Measurements from ENCODE around the gene NCAM2. TPM values are rescaled to one million over a fixed set of nuclear protein-coding genes. Genes with fewer than 3 reads are reported as not detected.

NCAM2 gene
- total and polyA plus RNA-seq, 2 donors (not counting 3 experiments of a cell fraction or from before 2014, with no cell fraction given): 0.11 to 0.27 TPM

DNA sequence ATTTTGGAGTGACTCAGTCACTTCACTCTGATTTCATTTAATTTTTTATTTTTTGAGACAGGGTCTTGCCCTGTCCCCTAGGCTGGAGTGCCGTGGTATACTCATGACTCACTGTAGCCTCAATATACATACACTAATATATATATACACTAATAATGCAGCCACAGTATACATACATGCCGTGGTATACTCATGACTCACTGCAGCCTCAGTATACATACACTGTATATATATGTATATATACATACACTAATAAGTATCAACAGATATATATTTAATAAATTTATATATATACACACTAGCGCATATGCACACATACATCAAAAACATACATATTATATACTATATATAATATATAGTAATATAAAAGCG, 149.2 kb downstream of the NCAM2 start:
- Histone ChIP-seq H4K20me1 (replicated peaks; ENCODE audit: control insufficient read depth, extremely low read depth, insufficient read depth, low read length) (no peaks in the 10 kb centered on the region), H3K9me1 (replicated peaks; ENCODE audit: control insufficient read depth, extremely low read depth, insufficient read depth, low read length) (no peaks in the 10 kb centered on the region), H3K9ac (replicated peaks; ENCODE audit: extremely low read depth, insufficient read depth, low read length) (no peak overlapping the region), H3K4me2 (ENCODE audit: insufficient read depth, low read length) (no peak overlapping the region), H2AFZ (ENCODE audit: low read depth, low read length) (no peak overlapping the region), H3K27ac (ENCODE audit: insufficient read depth, low read depth, low read length) (no peak overlapping the region), H3K27me3 (ENCODE audit: control insufficient read depth in 2 of 2, insufficient read depth in 2 of 2, low read length in 2 of 2) (no peaks in the 10 kb centered on the region), H3K36me3 (ENCODE audit: control insufficient read depth in 2 of 2, extremely low read depth in 1 of 2, insufficient read depth in 2 of 2, low read length in 2 of 2) (no peaks in the 10 kb centered on the region), H3K9me3 (replicated peaks; ENCODE audit: control insufficient read depth, insufficient read depth, low read length) (no peaks in the 10 kb centered on the region), H3K4me3 (replicated peaks in 1 of 3; ENCODE audit: insufficient read depth in 1 of 3, low read depth in 1 of 3, low read length in 3 of 3) (no peak overlapping the region), H3K79me2 (ENCODE audit: control insufficient read depth, insufficient read depth, low read length) (no peaks in the 10 kb centered on the region), H3K4me1 (ENCODE audit: control insufficient read depth, extremely low read depth, insufficient read depth, low read length) (no peaks in the 10 kb centered on the region)
- no peak for FAIRE-seq
- dilution Hi-C loops (cut with MboI; ENCODE audit: extremely low pct_ligation_motif_present, low sequenced_read_pairs) (no loop called here), intact Hi-C loops (cut with micrococcal nuclease) (no loop called here)
- ChIA-PET POLR2A (no interaction called here), CTCF (no interaction called here)
- no peak for DNase-seq (ENCODE audit: low read depth, low spot score)
- no TSS peak for BruUV-seq (replicated peaks)
- TF ChIP-seq, protein P1, sequence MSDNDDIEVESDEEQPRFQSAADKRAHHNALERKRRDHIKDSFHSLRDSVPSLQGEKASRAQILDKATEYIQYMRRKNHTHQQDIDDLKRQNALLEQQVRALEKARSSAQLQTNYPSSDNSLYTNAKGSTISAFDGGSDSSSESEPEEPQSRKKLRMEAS (IDR thresholded peaks at IDR 0.05; ENCODE audit: insufficient read depth, insufficient read length): no peak

DNA sequence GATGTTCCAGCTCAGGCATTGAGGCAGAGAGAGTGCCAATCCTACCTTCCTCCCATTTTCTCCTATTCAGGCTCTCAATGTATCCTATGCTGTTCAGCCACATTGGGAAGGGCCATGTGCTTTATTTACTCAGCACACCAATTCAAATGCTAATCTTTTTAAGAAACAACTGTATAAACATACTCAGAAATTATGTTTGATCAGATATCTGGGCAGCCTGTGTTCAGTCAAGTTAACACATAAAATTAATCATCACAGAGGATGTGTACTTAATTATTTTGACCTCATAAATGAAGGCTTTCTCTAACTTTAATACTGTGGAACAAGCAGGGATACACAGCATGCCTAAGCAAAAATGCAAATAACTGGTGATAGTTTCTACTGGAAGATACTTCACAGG, 149.8 kb downstream of the NCAM2 start:
- FAIRE-seq: no peak

More for the DNA sequence above, 149.8 kb downstream of the NCAM2 start:
- Histone ChIP-seq H3K4me3 (replicated peaks in 1 of 3; ENCODE audit: insufficient read depth in 1 of 3, low read depth in 1 of 3, low read length in 3 of 3) (no peak overlapping the region), H3K9me3 (replicated peaks; ENCODE audit: control insufficient read depth, insufficient read depth, low read length) (no peaks in the 10 kb centered on the region), H4K20me1 (replicated peaks; ENCODE audit: control insufficient read depth, extremely low read depth, insufficient read depth, low read length) (no peaks in the 10 kb centered on the region), H3K27ac (ENCODE audit: insufficient read depth, low read depth, low read length) (no peak overlapping the region), H2AFZ (ENCODE audit: low read depth, low read length) (no peak overlapping the region), H3K27me3 (ENCODE audit: control insufficient read depth in 2 of 2, insufficient read depth in 2 of 2, low read length in 2 of 2) (no peaks in the 10 kb centered on the region), H3K9ac (replicated peaks; ENCODE audit: extremely low read depth, insufficient read depth, low read length) (no peak overlapping the region), H3K4me1 (ENCODE audit: control insufficient read depth, extremely low read depth, insufficient read depth, low read length) (no peaks in the 10 kb centered on the region), H3K4me2 (ENCODE audit: insufficient read depth, low read length) (no peak overlapping the region), H3K9me1 (replicated peaks; ENCODE audit: control insufficient read depth, extremely low read depth, insufficient read depth, low read length) (no peaks in the 10 kb centered on the region), H3K79me2 (ENCODE audit: control insufficient read depth, insufficient read depth, low read length) (no peaks in the 10 kb centered on the region), H3K36me3 (ENCODE audit: control insufficient read depth in 2 of 2, extremely low read depth in 1 of 2, insufficient read depth in 2 of 2, low read length in 2 of 2) (no peaks in the 10 kb centered on the region)
- no peak for DNase-seq (ENCODE audit: low read depth, low spot score)
- POLR2A ChIA-PET: no interaction called here
- dilution Hi-C loops (cut with MboI; ENCODE audit: extremely low pct_ligation_motif_present, low sequenced_read_pairs): no loop called here
- CTCF ChIA-PET: no interaction called here
- intact Hi-C loops (cut with micrococcal nuclease): no loop called here
- TF ChIP-seq, protein P1 (IDR thresholded peaks at IDR 0.05; ENCODE audit: insufficient read depth, insufficient read length): no peak
- TF ChIP-seq GATA2 (IDR thresholded peaks at IDR 0.05; ENCODE audit: insufficient read depth, insufficient read length, low read depth, low read length): no peak
- TF ChIP-seq MYC (IDR thresholded peaks at IDR 0.05; ENCODE audit: low read depth, low read length): no peak
- TF ChIP-seq, protein P2, sequence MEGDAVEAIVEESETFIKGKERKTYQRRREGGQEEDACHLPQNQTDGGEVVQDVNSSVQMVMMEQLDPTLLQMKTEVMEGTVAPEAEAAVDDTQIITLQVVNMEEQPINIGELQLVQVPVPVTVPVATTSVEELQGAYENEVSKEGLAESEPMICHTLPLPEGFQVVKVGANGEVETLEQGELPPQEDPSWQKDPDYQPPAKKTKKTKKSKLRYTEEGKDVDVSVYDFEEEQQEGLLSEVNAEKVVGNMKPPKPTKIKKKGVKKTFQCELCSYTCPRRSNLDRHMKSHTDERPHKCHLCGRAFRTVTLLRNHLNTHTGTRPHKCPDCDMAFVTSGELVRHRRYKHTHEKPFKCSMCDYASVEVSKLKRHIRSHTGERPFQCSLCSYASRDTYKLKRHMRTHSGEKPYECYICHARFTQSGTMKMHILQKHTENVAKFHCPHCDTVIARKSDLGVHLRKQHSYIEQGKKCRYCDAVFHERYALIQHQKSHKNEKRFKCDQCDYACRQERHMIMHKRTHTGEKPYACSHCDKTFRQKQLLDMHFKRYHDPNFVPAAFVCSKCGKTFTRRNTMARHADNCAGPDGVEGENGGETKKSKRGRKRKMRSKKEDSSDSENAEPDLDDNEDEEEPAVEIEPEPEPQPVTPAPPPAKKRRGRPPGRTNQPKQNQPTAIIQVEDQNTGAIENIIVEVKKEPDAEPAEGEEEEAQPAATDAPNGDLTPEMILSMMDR (IDR thresholded peaks at IDR 0.05; ENCODE audit: extremely low read depth in 1 of 2, insufficient read depth in 1 of 2, low read depth in 1 of 2, low read length in 2 of 2): no peak
- TF ChIP-seq FOS (IDR thresholded peaks at IDR 0.05; ENCODE audit: borderline replicate concordance, insufficient read depth, low read length): no peak
- no peak for TF ChIP-seq EZH2 (IDR thresholded peaks at IDR 0.05; ENCODE audit: borderline replicate concordance, low read depth, low read length, severe bottlenecking)
- no peak for TF ChIP-seq POLR2AphosphoS5 (IDR thresholded peaks at IDR 0.05; ENCODE audit: insufficient read depth, low read depth, low read length)
- TF ChIP-seq POLR2A (IDR thresholded peaks at IDR 0.05; ENCODE audit: low read depth, low read length): no peak
- TF ChIP-seq JUN (IDR thresholded peaks at IDR 0.05; ENCODE audit: borderline replicate concordance, insufficient read depth, insufficient read length, low read depth): no peak
- BruUV-seq (replicated peaks): no TSS peak
